Measurements from ENCODE around the gene PCP4L1. TPM values are rescaled to one million over a fixed set of nuclear protein-coding genes. Genes with fewer than 3 reads are reported as not detected.

Gene PCP4L1
- total RNA-seq: 31.3 TPM

GRCh38 chr1:161258439-161259344 is at the start of gene PCP4L1:
Gene PCP4L1 (plus strand): TSS chr1:161258745. CDS start chr1:161258975, 230 bp downstream.

DNA sequence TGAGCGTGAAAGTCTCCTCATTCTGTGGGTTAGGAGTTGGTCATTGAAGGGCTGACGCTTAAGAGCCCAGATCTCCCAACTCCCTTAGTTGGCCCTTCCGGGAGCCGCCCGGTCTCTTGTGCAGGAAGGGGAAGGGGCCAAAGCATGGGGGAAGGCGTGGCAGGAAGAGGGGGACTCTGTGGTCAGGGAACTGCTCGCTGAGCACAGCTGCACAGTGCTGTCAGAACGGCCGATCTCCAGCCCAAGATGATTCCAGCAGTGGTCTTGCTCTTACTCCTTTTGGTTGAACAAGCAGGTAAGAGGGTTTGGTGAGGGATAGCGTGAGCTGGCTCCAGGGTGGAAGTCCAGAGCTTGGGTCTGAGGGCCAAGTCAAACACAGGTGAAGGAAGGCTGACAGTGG is 43.5 kb upstream of the PCP4L1 start, which contains the start of gene FCER1G:
Gene FCER1G, plus strand, starts transcription at position 220 of the 400 bp plus-strand sequence. Its CDS starts 27 bp downstream, at position 247.

DNA sequence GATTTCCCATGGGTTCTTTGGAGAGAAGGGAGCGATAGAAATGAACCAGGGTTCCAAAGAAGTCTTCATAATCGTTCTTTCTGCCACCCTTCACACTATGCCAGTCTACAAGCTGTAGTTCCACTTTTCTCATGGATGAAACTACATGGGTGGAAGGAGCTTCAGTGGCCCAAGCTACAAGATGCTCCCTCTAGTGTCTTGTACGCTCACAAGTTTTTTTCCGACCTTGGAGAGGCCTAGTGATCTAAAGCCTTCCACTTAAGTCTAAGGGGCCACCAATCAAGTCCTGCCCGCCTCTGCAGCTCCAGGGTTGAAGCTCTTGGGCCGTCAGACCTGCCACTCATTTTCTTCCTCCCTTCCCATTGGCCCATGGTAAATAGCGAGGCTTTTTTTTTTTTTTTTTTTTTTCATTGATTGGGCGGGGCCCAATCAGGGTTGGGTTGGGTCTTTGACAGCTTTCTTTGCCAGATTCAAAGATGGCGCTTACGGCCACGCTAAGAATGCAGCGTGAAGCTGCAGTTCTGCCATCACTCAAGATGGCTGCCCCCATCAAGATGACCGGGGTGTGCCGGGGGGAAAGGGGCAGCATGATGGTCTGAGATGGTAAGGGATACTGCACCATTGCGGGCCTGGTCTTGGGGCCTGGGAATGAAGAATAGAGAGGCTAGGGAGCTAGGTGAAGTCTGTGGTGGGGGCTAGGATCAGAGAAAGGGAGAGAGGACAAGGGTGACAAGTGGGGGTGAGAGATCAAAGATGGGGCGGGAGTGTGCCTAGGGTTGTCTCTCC is 32.8 kb upstream of the PCP4L1 start, which contains the start of gene TOMM40L:
Gene TOMM40L, plus strand, starts transcription at position 527 of the 786 bp plus-strand sequence. CDS start 430 bp downstream, outside the sequence.

GRCh38 chr1:161238039-161238473 is 20.5 kb upstream of the PCP4L1 start, which contains the start of gene NR1I3:
Gene NR1I3 (minus strand): TSS chr1:161238203. CDS start chr1:161236565, 1,638 bp downstream.

DNA sequence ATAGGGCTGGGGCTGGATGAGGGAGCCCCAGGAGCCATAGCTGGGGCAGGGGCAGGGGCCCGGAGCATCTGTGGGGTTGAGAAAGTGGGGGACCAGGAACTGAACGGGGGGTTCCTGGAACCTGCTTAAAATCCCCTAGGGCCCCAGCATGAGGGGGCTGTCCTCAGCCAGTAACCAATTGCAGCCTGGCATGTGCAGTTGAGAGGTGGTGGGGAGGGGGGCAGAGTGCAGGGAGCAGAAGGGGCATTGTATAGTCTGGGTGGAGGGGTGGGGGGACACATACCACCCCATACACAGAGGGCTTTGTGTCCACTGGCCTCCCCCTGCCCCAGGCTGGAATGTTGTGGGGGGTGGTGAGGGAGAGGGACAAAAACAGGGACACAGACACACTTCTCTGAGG is 51.3 kb downstream of the PCP4L1 start, which contains the start of gene MPZ:
Gene MPZ, minus strand, starts transcription at position 101 of the 400 bp plus-strand sequence. Its CDS starts 63 bp downstream, at position 38.

DNA sequence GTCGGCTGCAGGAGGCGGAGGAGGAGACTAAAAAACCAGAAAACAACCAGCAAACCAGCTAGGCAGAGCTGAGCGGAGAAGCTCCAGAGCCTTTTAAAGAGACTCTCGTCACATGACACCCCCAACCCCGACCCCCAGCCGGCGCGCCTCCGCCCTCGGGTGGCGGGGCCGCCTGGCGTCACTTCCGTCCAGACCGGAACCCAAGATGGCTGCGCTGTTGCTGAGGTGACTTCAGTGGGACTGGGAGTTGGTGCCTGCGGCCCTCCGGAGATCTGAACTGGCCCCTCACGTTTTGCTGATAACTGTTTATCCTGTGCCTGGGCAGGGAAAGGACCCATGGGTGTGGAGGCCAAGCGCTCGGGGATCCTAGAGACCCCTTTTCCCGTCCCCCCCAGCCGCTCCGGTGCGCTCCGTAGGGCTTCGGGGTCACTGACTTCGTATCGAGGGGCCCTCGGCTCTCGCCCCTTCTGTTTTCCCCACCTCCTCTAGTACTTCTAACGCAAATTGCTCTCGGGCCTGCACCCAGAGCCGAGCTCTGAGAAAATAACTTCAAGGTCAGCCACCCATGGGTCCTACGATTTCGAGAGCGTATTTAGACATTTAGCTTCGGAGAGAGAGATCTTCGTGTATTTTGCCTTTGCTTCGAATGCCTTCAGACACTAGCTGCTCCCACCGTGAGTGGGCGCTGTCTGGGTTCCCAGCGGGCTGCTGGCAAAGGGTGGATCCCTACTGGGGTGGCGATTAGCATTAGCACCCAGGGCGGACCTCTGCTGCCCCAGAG is 55.8 kb downstream of the PCP4L1 start, which contains the start of gene SDHC:
Gene SDHC, plus strand, starts transcription at position 181 of the 781 bp plus-strand sequence. Its CDS starts 25 bp downstream, at position 206.

Other genes with a start within 250 kb of the PCP4L1 start
- 19.3 TPM for gene F11R, start 237.6 kb upstream of the PCP4L1 start, total RNA-seq
- gene TSTD1, start 219.8 kb upstream of the PCP4L1 start, total RNA-seq: 29.7 TPM
- gene USF1, start 212.8 kb upstream of the PCP4L1 start, total RNA-seq: 69.9 TPM
- 2.1 TPM for gene ARHGAP30, start 188.9 kb upstream of the PCP4L1 start, total RNA-seq
- 3.6 TPM for gene NECTIN4, start 169.2 kb upstream of the PCP4L1 start, total RNA-seq
- gene KLHDC9, start 160.4 kb upstream of the PCP4L1 start, total RNA-seq: 4.6 TPM
- 28.0 TPM for gene PFDN2, start 140.7 kb upstream of the PCP4L1 start, total RNA-seq
- 24.8 TPM for gene NIT1, start 140.6 kb upstream of the PCP4L1 start, total RNA-seq
- 40.2 TPM for gene DEDD, start 126.1 kb upstream of the PCP4L1 start, total RNA-seq
- 107 TPM for gene UFC1, start 104.8 kb upstream of the PCP4L1 start, total RNA-seq
- 28.2 TPM for gene USP21, start 99.2 kb upstream of the PCP4L1 start, total RNA-seq
- 24.5 TPM for gene PPOX, start 92.3 kb upstream of the PCP4L1 start, total RNA-seq
- gene B4GALT3, start 81.2 kb upstream of the PCP4L1 start, total RNA-seq: 25.2 TPM
- 5.4 TPM for gene ADAMTS4, start 59.7 kb upstream of the PCP4L1 start, total RNA-seq
- gene NDUFS2, start 56.4 kb upstream of the PCP4L1 start, total RNA-seq: 103 TPM
- gene FCER1G, start 43.5 kb upstream of the PCP4L1 start, total RNA-seq: 6.3 TPM
- gene APOA2, start 35.1 kb upstream of the PCP4L1 start, total RNA-seq: not detected
- gene TOMM40L, start 32.7 kb upstream of the PCP4L1 start, total RNA-seq: 13.5 TPM
- not detected for gene NR1I3, start 20.5 kb upstream of the PCP4L1 start, total RNA-seq
- 19.4 TPM for gene MPZ, start 51.2 kb downstream of the PCP4L1 start, total RNA-seq
- 63.4 TPM for gene SDHC, start 55.6 kb downstream of the PCP4L1 start, total RNA-seq
- not detected for gene CFAP126, start 109.1 kb downstream of the PCP4L1 start, total RNA-seq
- 10.1 TPM for gene FCGR2A, start 246.7 kb downstream of the PCP4L1 start, total RNA-seq